Sigmoid colon (tissue), 7 donors: ENCODE data around the gene ATP5F1D. TPM values are rescaled to one million over a fixed set of nuclear protein-coding genes. Genes with fewer than 3 reads are reported as not detected.
"Not testable (repeated sequence)": the region's sequence is repeated elsewhere in the genome, so short reads cannot be mapped to it uniquely, and the experiment has no call there.

ENCODE experiments used
- DNase-seq: peaks from one replicate; pipeline ENCODE4 v3.0.0-alpha.2; 2019
- H3K27ac ChIP-seq, 4 donors: fragments of 200-600 bp; sonication (generic); one replicate each; pipeline ENCODE4 v1.5.1; 2016 to 2019; ENCODE audit warnings: mild to moderate bottlenecking in 1 of 4
- H3K27me3 ChIP-seq, 3 donors: fragments of 200-600 bp; sonication (generic); one replicate each; pipeline ENCODE4 v1.5.1; 2019; ENCODE audit warnings: mild to moderate bottlenecking in 1 of 3
- H3K36me3 ChIP-seq, 4 donors: fragments of 200-600 bp; sonication (generic); one replicate each; pipeline ENCODE4 v1.5.1; 2016 to 2019
- H3K4me1 ChIP-seq, 4 donors: fragments of 200-600 bp; sonication (generic); one replicate each; pipeline ENCODE4 v1.5.1; 2017 to 2019
- H3K4me3 ChIP-seq, 4 donors: fragments of 200-600 bp; sonication (generic); one replicate each; pipeline ENCODE4 v1.5.1; 2017 to 2019; ENCODE audit warnings: mild to moderate bottlenecking in 2 of 4, moderate library complexity in 1 of 4
- H3K9me3 ChIP-seq, 4 donors: fragments of 200-600 bp in 3 of 4; sonication (generic) in 3 of 4; one replicate each; pipeline versions ENCODE4 v1.5.1 to v1.6.1; 2013 to 2019
- CTCF ChIP-seq, 4 experiments: fragments of 450-650 bp in 3 of 4; fragments of 200-600 bp in 1 of 4; IDR thresholded peaks; one replicate each; pipeline ENCODE4 v1.5.1; 2016 to 2019; ENCODE audit warnings: antibody characterized with exemption in 4 of 4, mild to moderate bottlenecking in 3 of 4, moderate library complexity in 2 of 4
- EP300 ChIP-seq, 4 donors: sonication (generic); formaldehyde crosslinking; IDR thresholded peaks; one replicate each; pipeline ENCODE4 v1.6.1; 2017; ENCODE audit warnings: antibody characterized with exemption in 4 of 4
- POLR2A ChIP-seq, 2 donors: fragments of 450-650 bp; IDR thresholded peaks; one replicate each; pipeline ENCODE4 v1.6.1; 2016; ENCODE audit warnings: antibody characterized with exemption in 2 of 2, mild to moderate bottlenecking in 2 of 2, moderate library complexity in 2 of 2
- POLR2AphosphoS5 ChIP-seq, 4 donors: sonication (generic); formaldehyde crosslinking; IDR thresholded peaks; one replicate each; pipeline ENCODE4 v1.6.1; 2017; ENCODE audit warnings: antibody characterized with exemption in 4 of 4
- WGBS, 2 donors: extraction: QIAGEN DNeasy Blood & Tissue Kit; methylation state at CpG; one replicate each; pipeline ENCODE4 v1.1.7; 2013; 5-methylcytosine and 5-hydroxymethylcytosine counted together
- intact Hi-C: fragments of 100-400 bp; cut with DNase I; formaldehyde crosslinking; loops from one replicate; pipeline ENCODE4 v1.15.1; 2023
- polyA plus RNA-seq, 3 donors: library from polyadenylated mRNA; stranded (reverse); fragments of 200-250 nt; gene quantifications; one replicate each; pipeline ENCODE4 v1.2.3, GENCODE V29; 2013
- total RNA-seq, 4 donors: library from RNA; depleted of rRNA; stranded (reverse); fragments of >200 nt; gene quantifications; one replicate each; pipeline ENCODE4 v1.1.0, GENCODE V29; 2016
- donor health status: healthy with polysubstance abuse.
- donor health status: Bipolar disorder and iron deficiency.
- donor health status: healthy.

Gene ATP5F1D
- total and polyA plus RNA-seq, 7 donors: 74.7 to 390 (median 112) TPM

GRCh38 chr19:1206150-1206863, 35.2 kb upstream of the ATP5F1D start:
- 1% methylated on average over 78 of the region's 78 CpGs for WGBS, 2 donors
- intact Hi-C loops: no loop called here
- no peak for DNase-seq
- peak overlapping the region; percentile 79 to 88 (median 86) for H3K27ac ChIP-seq
- H3K4me1 ChIP-seq: peaks cover 0 to 48% (median 44%) of the 10 kb centered on the region in 4 donors
- TF ChIP-seq CTCF (IDR thresholded peaks at IDR 0.05) (no peak), POLR2A (IDR thresholded peaks at IDR 0.05) (no peak), EP300 (IDR thresholded peaks at IDR 0.05) (no peak), POLR2AphosphoS5 (IDR thresholded peaks at IDR 0.05) (no peak)
- H3K27me3 ChIP-seq: no peaks in the 10 kb centered on the region
- no peaks in the 10 kb centered on the region for H3K36me3 ChIP-seq
- no peaks in the 10 kb centered on the region for H3K9me3 ChIP-seq
- H3K4me3 ChIP-seq: peak overlapping the region; percentile 47 to 74 (median 70)

- no peaks in the 10 kb centered on the region for H3K27me3 ChIP-seq
- peak overlapping the region; percentile 79 to 88 (median 86) for H3K27ac ChIP-seq
- H3K4me3 ChIP-seq: peak overlapping the region; percentile 47 to 74 (median 70)
- WGBS, 2 donors: 1% methylated on average over 38 of the region's 38 CpGs
- peaks cover 0 to 54% (median 51%) of the 10 kb centered on the region in 4 donors for H3K4me1 ChIP-seq
- no peak for DNase-seq
- TF ChIP-seq CTCF (IDR thresholded peaks at IDR 0.05) (no peak), POLR2AphosphoS5 (IDR thresholded peaks at IDR 0.05) (no peak), EP300 (IDR thresholded peaks at IDR 0.05) (no peak), POLR2A (IDR thresholded peaks at IDR 0.05) (no peak)
- intact Hi-C loops: no loop called here
- no peaks in the 10 kb centered on the region for H3K9me3 ChIP-seq
- no peaks in the 10 kb centered on the region for H3K36me3 ChIP-seq
Measured at GRCh38 chr19:1206864-1207450, 34.6 kb upstream of the ATP5F1D start.

- Histone ChIP-seq H3K4me1 (peaks cover 3 to 68% (median 63%) of the 10 kb centered on the region in 4 donors), H3K27ac (peak overlapping the region; percentile 26 to 86 (median 56))
- intact Hi-C loops, DNase-seq, H3K9me3 ChIP-seq, H3K27me3 ChIP-seq, H3K36me3 ChIP-seq, H3K4me3 ChIP-seq: not testable (repeated sequence)
- 14 to 64% methylated on average over 10 of the region's 10 CpGs for WGBS, 2 donors
Measured at GRCh38 chr19:1208830-1209229, 32.7 kb upstream of the ATP5F1D start.

GRCh38 chr19:1210227-1210538, 31.4 kb upstream of the ATP5F1D start:
- 93 to 94% methylated on average over 13 of the region's 13 CpGs for WGBS, 2 donors
- no peak overlapping the region for H3K4me3 ChIP-seq
- H3K4me1 ChIP-seq: peaks cover 4 to 78% (median 71%) of the 10 kb centered on the region in 4 donors
- H3K27me3 ChIP-seq: no peaks in the 10 kb centered on the region
- no peak for DNase-seq
- no peaks in the 10 kb centered on the region for H3K9me3 ChIP-seq
- peaks cover 0 to 4% (median 0%) of the 10 kb centered on the region in 4 donors for H3K36me3 ChIP-seq
- H3K27ac ChIP-seq: peak overlapping the region in 1 of 4 donors; percentile 26
- TF ChIP-seq POLR2AphosphoS5 (IDR thresholded peaks at IDR 0.05): no peak
- no peak for TF ChIP-seq EP300 (IDR thresholded peaks at IDR 0.05)
- TF ChIP-seq POLR2A (IDR thresholded peaks at IDR 0.05): no peak
- TF ChIP-seq CTCF (IDR thresholded peaks at IDR 0.05): no peak
- intact Hi-C loops: no loop called here

GRCh38 chr19:1211494-1212234, 29.9 kb upstream of the ATP5F1D start:
- intact Hi-C loops: no loop called here
- no peak overlapping the region for H3K4me3 ChIP-seq
- H3K36me3 ChIP-seq: peaks cover 0 to 4% (median 0%) of the 10 kb centered on the region in 4 donors
- H3K27me3 ChIP-seq: no peaks in the 10 kb centered on the region
- H3K9me3 ChIP-seq: no peaks in the 10 kb centered on the region
- WGBS, 2 donors: 87 to 89% methylated on average over 33 of the region's 33 CpGs
- DNase-seq: no peak
- no peak for TF ChIP-seq POLR2AphosphoS5 (IDR thresholded peaks at IDR 0.05)
- no peak for TF ChIP-seq CTCF (IDR thresholded peaks at IDR 0.05)
- TF ChIP-seq POLR2A (IDR thresholded peaks at IDR 0.05): no peak
- no peak for TF ChIP-seq EP300 (IDR thresholded peaks at IDR 0.05)
- peaks cover 4 to 88% (median 85%) of the 10 kb centered on the region in 4 donors for H3K4me1 ChIP-seq
- no peak overlapping the region for H3K27ac ChIP-seq
